Kidney (tissue), 14 donors: ENCODE measurements around the gene TEX101. TPM values are rescaled to one million over a fixed set of nuclear protein-coding genes. Genes with fewer than 3 reads are reported as not detected.

ENCODE experiments used
- DNase-seq, 5 donors: peaks; one replicate each; pipeline ENCODE4 v3.0.0-alpha.2; 2013 to 2020
- FAIRE-seq: peaks from 2 replicates; lab custom pipeline; 2012; peaks lifted over from hg19 to GRCh38; lab: Jason Lieb, UNC
- H3K27ac ChIP-seq, 2 donors: one replicate each; pipeline ENCODE4 v1.7.0; 2013; ENCODE audit warnings: low read depth in 2 of 2, low read length in 2 of 2, inconsistent platforms in 1 of 2
- H3K27me3 ChIP-seq: one replicate; pipeline ENCODE4 v1.7.1; 2013; ENCODE audit warnings: low read length, inconsistent platforms; ENCODE audit not compliant: control insufficient read depth, insufficient read depth
- H3K36me3 ChIP-seq, 3 donors: one replicate each; pipeline versions ENCODE4 v1.7.0 to v1.7.1; 2013; ENCODE audit warnings: low read length in 3 of 3, control low read depth in 1 of 3, inconsistent platforms in 1 of 3; ENCODE audit not compliant: insufficient read depth in 3 of 3, control insufficient read depth in 2 of 3
- H3K4me1 ChIP-seq, 3 donors: one replicate each; pipeline versions ENCODE4 v1.7.0 to v1.7.1; 2013; ENCODE audit warnings: low read length in 3 of 3, inconsistent platforms in 1 of 3, low read depth in 1 of 3; ENCODE audit not compliant: control insufficient read depth in 2 of 3, insufficient read depth in 2 of 3
- H3K4me3 ChIP-seq, 3 donors: one replicate each; pipeline versions ENCODE4 v1.7.0 to v1.8.1; 2013; ENCODE audit warnings: low read length in 3 of 3, control low read depth in 1 of 3, inconsistent platforms in 1 of 3
- H3K9ac ChIP-seq, 3 donors: one replicate each; pipeline versions ENCODE4 v1.7.0 to v1.7.1; 2013; ENCODE audit warnings: low read length in 3 of 3, control low read depth in 1 of 3, inconsistent platforms in 1 of 3
- H3K9me3 ChIP-seq, 3 donors: one replicate each; pipeline versions ENCODE4 v1.7.0 to v1.7.1; 2013; ENCODE audit warnings: low read length in 3 of 3, control low read depth in 1 of 3, inconsistent platforms in 1 of 3; ENCODE audit not compliant: control insufficient read depth in 2 of 3, insufficient read depth in 1 of 3
- CTCF ChIP-seq: IDR thresholded peaks from 3 replicates; pipeline ENCODE4 v1.5.1; 2012; ENCODE audit warnings: mild to moderate bottlenecking, moderate library complexity, borderline replicate concordance; ENCODE audit not compliant: insufficient read depth; ENCODE audit errors: extremely low read depth
- intact Hi-C: fragments of 100-400 bp; cut with DNase I; formaldehyde crosslinking; loops from one replicate; pipeline ENCODE4 v1.11.1; 2022
- polyA plus RNA-seq: library from polyadenylated mRNA; stranded (reverse); fragments of 350-450 nt; fragmentation: Illumina TruSeq; extraction: RNeasy Lipid Tissue Mini Kit (QIAGEN cat#74804); gene quantifications from one replicate; pipeline ENCODE4 v1.2.3, GENCODE V29; 2014; ENCODE audit warnings: low read depth, low replicate concordance; ENCODE audit not compliant: insufficient read depth
- total RNA-seq: library from RNA; stranded (reverse); fragmentation: NEBNext Ultra II Directional; extraction: Animal tissue kit (Norgen Biotek cat#: 25700); gene quantifications from one replicate; pipeline ENCODE4 v1.2.1, GENCODE V29; 2021
- donor health status: control.
- donor health status: control.
- donor health status: control.
- donor health status: control.
- donor health status: control.
- donor health status: DM: yes; HTN: yes; CAD: no.
- donor health status: Normal renal cell carcinoma (clear cell type).

The TEX101 gene
- total and polyA plus RNA-seq, 2 donors from 2014 or later: not detected

- peaks cover 0 to 4% (median 0%) of the 10 kb centered on the region in 3 donors for H3K9me3 ChIP-seq
- no peaks in the 10 kb centered on the region for H3K4me1 ChIP-seq
- no peak overlapping the region for H3K27ac ChIP-seq
- H3K36me3 ChIP-seq: no peaks in the 10 kb centered on the region
- FAIRE-seq (no peak), DNase-seq (peak in 1 of 5 donors; percentile 7)
- intact Hi-C loops: no loop called here
- no peak overlapping the region for H3K4me3 ChIP-seq
- TF ChIP-seq CTCF: no peak
- no peaks in the 10 kb centered on the region for H3K27me3 ChIP-seq
- H3K9ac ChIP-seq: no peak overlapping the region
Measured at GRCh38 chr19:43450545-43450997, 35.9 kb downstream of the TEX101 start.

DNA sequence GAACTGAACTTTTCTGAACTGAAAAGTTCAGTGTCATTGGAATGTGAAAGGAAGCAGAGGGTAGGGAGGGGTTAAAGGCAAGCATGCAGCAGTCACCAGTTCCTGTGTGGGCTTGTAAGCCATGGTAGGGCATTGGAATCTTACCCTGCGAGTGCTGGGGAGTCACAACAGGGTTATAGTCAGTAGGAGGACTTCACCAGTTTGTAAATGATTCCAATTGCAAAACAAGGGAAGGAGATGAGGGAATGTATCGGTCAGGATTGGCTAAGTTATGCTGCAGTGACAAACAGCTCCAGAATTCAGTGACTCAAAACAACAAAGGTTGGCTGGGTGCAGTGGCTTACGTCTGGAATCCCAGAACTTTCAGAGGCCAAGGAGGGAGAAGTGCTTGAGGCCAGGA lies 37.9 kb downstream of the TEX101 start:
- H3K27ac ChIP-seq: no peak overlapping the region
- intact Hi-C loops: no loop called here
- no peak overlapping the region for H3K4me3 ChIP-seq
- DNase-seq (no peak), FAIRE-seq (no peak)
- peaks cover 0 to 4% (median 0%) of the 10 kb centered on the region in 3 donors for H3K9me3 ChIP-seq
- TF ChIP-seq CTCF: no peak
- H3K36me3 ChIP-seq: no peaks in the 10 kb centered on the region
- no peaks in the 10 kb centered on the region for H3K4me1 ChIP-seq
- no peak overlapping the region for H3K9ac ChIP-seq
- H3K27me3 ChIP-seq: no peaks in the 10 kb centered on the region

GRCh38 chr19:43454031-43454430 lies 39.3 kb downstream of the TEX101 start:
- no peak for FAIRE-seq
- H3K4me3 ChIP-seq: no peak overlapping the region
- no peaks in the 10 kb centered on the region for H3K36me3 ChIP-seq
- TF ChIP-seq CTCF: no peak
- no peaks in the 10 kb centered on the region for H3K27me3 ChIP-seq
- no peak for DNase-seq
- H3K9me3 ChIP-seq: peaks cover 0 to 4% (median 0%) of the 10 kb centered on the region in 3 donors
- intact Hi-C loops: no loop called here
- H3K4me1 ChIP-seq: no peaks in the 10 kb centered on the region
- no peak overlapping the region for H3K27ac ChIP-seq
- H3K9ac ChIP-seq: no peak overlapping the region
